ENCODE measurements around the gene ETV2. TPM values are rescaled to one million over a fixed set of nuclear protein-coding genes. Genes with fewer than 3 reads are reported as not detected.
"Not testable (repeated sequence)": the region's sequence is repeated elsewhere in the genome, so short reads cannot be mapped to it uniquely, and the experiment has no call there.

The ETV2 gene
- polyA plus RNA-seq (2012; rRNA removed), result 0.84 and 1.6 TPM in 2 replicates
- 0.66 and 0.85 TPM in 2 replicates for polyA plus RNA-seq (2012; cell fraction: cytosol; rRNA removed)
- 0.33 and 1.3 TPM in 2 replicates for polyA plus RNA-seq (2012; cell fraction: nucleus; rRNA removed)

- Histone ChIP-seq H3K9me3 (no peaks in the 10 kb centered on the region), H3K4me1 (ENCODE audit: control insufficient read depth in 1 of 2, insufficient read depth in 2 of 2, low read depth in 1 of 2, low read length in 1 of 2) (peaks cover 2 to 19% of the 10 kb centered on the region in 2 experiments; a peak in 1 of 4 replicates), H4K20me1 (ENCODE audit: insufficient read depth) (no peaks in the 10 kb centered on the region), H3K4me3 (ENCODE audit: low read depth in 2 of 2, low read length in 1 of 2) (no peak within 1 kb of the TSS), H3F3A (replicated peaks; ENCODE audit: insufficient read depth) (peaks cover 26% of the 10 kb centered on the region), H3K79me2 (ENCODE audit: insufficient read depth) (no peaks in the 10 kb centered on the region), H3K9me2 (no peaks in the 10 kb centered on the region), H3K9ac (no peak within 1 kb of the TSS), H3K4me2 (no peak within 1 kb of the TSS), H3K27me3 (ENCODE audit: insufficient read depth) (no peaks in the 10 kb centered on the region), H3K36me3 (replicated peaks in 1 of 2; ENCODE audit: control insufficient read depth in 1 of 2, insufficient read depth in 2 of 2, low read length in 1 of 2) (peaks cover 0 to 13% of the 10 kb centered on the region in 2 experiments), H3K27ac (ENCODE audit: low read depth in 2 of 2, low read length in 1 of 2) (no peak within 1 kb of the TSS), H2AFZ (ENCODE audit: low read depth) (no peak within 1 kb of the TSS)
- DNase-seq, result peak; percentile 55
- TF ChIP-seq REST (IDR thresholded peaks at IDR 0.05; ENCODE audit: low read depth, low read length), result no peak
- ChIA-PET POLR2A (no interaction called here), CTCF (no interaction called here)
- WGBS (ENCODE audit: low lambda C conversion rate), result 69% methylated on average over 27 of the region's 28 CpGs
Observed at GRCh38 chr19:35641515-35642151, at the start of gene ETV2. TSS of gene ETV2 (plus strand) at chr19:35641745. CDS start at chr19:35642461, 716 bp downstream.

GRCh38 chr19:35592226-35592625 is 49.3 kb upstream of the ETV2 start:
- H3K9ac ChIP-seq, result no peak overlapping the region
- H3K4me1 ChIP-seq (ENCODE audit: control insufficient read depth in 1 of 2, insufficient read depth in 2 of 2, low read depth in 1 of 2, low read length in 1 of 2), result no peaks in the 10 kb centered on the region
- no peaks in the 10 kb centered on the region for H3K9me2 ChIP-seq
- TF ChIP-seq RCOR1 (IDR thresholded peaks at IDR 0.05; ENCODE audit: low read length), result no peak
- peak; percentile 48 for TF ChIP-seq CTCF (IDR thresholded peaks at IDR 0.05)
- TF ChIP-seq ELF1 (IDR thresholded peaks at IDR 0.05), result no peak
- peak; percentile 59 for TF ChIP-seq RAD21 (IDR thresholded peaks at IDR 0.05; ENCODE audit: low read length)
- no peaks in the 10 kb centered on the region for H4K20me1 ChIP-seq (ENCODE audit: insufficient read depth)
- ChIA-PET POLR2A (no interaction called here), CTCF (interaction anchor here (0.7 to 3.1 kb wide), 7 partner anchors 12 to 86 kb away, joined by 3 to 15 read pairs (median 5); partner anchors contain the start of gene HAUS5)
- H3K36me3 ChIP-seq (replicated peaks in 1 of 2; ENCODE audit: control insufficient read depth in 1 of 2, insufficient read depth in 2 of 2, low read length in 1 of 2), result no peaks in the 10 kb centered on the region
- H3K4me3 ChIP-seq (ENCODE audit: low read depth in 2 of 2, low read length in 1 of 2), result no peak overlapping the region
- no peaks in the 10 kb centered on the region for H3K9me3 ChIP-seq
- no peak overlapping the region for H3K27ac ChIP-seq (ENCODE audit: low read depth in 2 of 2, low read length in 1 of 2)
- peak; percentile 41 for DNase-seq
- H3K79me2 ChIP-seq (ENCODE audit: insufficient read depth), result no peaks in the 10 kb centered on the region
- no peak overlapping the region for H3K4me2 ChIP-seq
- no peak overlapping the region for H2AFZ ChIP-seq (ENCODE audit: low read depth)
- no peaks in the 10 kb centered on the region for H3F3A ChIP-seq (replicated peaks; ENCODE audit: insufficient read depth)
- H3K27me3 ChIP-seq (ENCODE audit: insufficient read depth), result peaks cover 36% of the 10 kb centered on the region
- 27% methylated on average over 8 of the region's 8 CpGs for WGBS (ENCODE audit: low lambda C conversion rate)

GRCh38 chr19:35595026-35595425 is 46.5 kb upstream of the ETV2 start:
- DNase-seq; H3F3A ChIP-seq (replicated peaks; ENCODE audit: insufficient read depth); H3K36me3 ChIP-seq (replicated peaks in 1 of 2; ENCODE audit: control insufficient read depth in 1 of 2, insufficient read depth in 2 of 2, low read length in 1 of 2); H4K20me1 ChIP-seq (ENCODE audit: insufficient read depth); H3K4me3 ChIP-seq (ENCODE audit: low read depth in 2 of 2, low read length in 1 of 2); H3K4me1 ChIP-seq (ENCODE audit: control insufficient read depth in 1 of 2, insufficient read depth in 2 of 2, low read depth in 1 of 2, low read length in 1 of 2); H3K4me2 ChIP-seq; H3K9me2 ChIP-seq; H3K79me2 ChIP-seq (ENCODE audit: insufficient read depth); H2AFZ ChIP-seq (ENCODE audit: low read depth); POLR2A ChIA-PET; H3K9me3 ChIP-seq; H3K27ac ChIP-seq (ENCODE audit: low read depth in 2 of 2, low read length in 1 of 2); H3K9ac ChIP-seq: not testable (repeated sequence)
- CTCF ChIA-PET, result interaction anchor here (1.5 kb wide), 1 partner anchor 46 kb away, joined by 3 read pairs; no protein-coding TSS in a partner anchor
- WGBS (ENCODE audit: low lambda C conversion rate), result 23% methylated on average over 3 of the region's 3 CpGs
- peaks cover 28% of the 10 kb centered on the region for H3K27me3 ChIP-seq (ENCODE audit: insufficient read depth)

Measured in SK-N-SH (cell line).